Left forelimb (tissue), 1 donor: ENCODE results near the gene ATP6V1B1.

Experiments
- DNase-seq: peaks from one replicate; pipeline ENCODE4 v3.0.0-alpha.2; 2018; ENCODE audit warnings: low spot score

Gene ATP6V1B1

DNA sequence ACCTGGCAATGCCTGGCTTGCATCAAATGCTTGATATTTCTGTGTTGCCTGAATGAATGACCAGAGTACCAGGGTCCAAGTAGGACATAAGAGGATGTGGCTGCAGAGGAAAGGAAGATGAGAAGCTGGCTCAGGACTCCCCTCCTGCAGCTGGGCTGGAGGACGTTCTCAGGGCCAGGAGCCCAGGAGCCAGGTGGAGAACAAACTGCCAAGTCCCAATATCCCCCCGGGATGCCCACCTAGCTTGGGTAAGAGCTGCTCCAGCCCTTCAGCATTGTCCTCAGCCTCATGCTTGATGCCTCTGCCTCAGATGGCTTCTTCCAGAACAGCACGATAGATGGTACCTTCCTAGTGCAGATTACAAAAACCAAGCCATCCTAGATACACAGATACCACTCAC lies 8.6 kb upstream of the ATP6V1B1 start:
- DNase-seq, result peak; percentile 33

DNA sequence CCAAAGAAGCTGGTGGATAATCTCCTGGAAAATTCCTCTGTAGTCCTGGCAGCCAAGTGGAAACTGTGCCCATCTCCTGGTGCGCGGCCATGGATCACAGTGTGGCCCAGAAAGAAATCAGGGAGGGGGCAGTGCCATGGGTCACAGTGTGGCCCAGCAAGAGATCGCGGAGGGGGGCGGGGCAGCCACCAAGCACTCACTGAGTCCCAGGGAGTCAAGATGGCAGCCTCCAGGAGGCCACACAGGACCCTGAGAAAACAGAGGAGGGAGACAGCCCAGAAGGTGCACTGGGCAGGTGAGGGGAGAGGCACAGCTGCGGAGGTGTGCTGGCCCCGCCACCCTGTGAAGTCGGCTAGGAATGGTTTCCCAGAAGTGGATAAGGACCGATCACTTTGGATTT lies 8.1 kb upstream of the ATP6V1B1 start:
- DNase-seq, result no peak

GRCh38 chr2:70928366-70928765 lies 7.3 kb upstream of the ATP6V1B1 start:
- no peak for DNase-seq

- no peak for DNase-seq
Measured at GRCh38 chr2:70930371-70931329, 5.0 kb upstream of the ATP6V1B1 start.

GRCh38 chr2:70931376-70932000 lies 4.2 kb upstream of the ATP6V1B1 start:
- no peak for DNase-seq

DNA sequence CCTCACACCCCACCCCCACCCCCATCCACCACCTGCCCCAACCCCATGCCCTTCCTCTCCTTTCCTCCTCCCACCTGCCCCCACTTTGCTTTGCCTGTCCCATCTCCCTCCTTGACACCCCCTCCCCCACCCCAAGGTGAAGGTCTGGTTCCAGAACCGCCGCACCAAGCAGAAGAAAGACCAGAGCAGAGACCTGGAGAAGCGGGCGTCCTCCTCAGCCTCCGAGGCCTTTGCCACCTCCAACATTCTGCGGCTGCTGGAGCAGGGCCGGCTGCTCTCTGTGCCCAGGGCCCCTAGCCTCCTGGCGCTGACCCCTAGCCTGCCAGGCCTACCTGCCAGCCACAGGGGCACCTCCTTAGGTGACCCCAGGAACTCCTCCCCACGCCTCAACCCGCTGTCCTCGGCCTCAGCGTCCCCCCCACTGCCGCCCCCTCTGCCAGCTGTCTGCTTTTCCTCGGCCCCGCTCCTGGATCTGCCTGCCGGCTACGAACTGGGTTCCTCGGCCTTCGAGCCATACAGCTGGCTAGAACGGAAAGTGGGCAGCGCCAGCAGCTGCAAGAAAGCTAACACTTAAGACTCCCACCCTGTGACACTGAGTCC lies 3.0 kb upstream of the ATP6V1B1 start:
- DNase-seq, result no peak

DNA sequence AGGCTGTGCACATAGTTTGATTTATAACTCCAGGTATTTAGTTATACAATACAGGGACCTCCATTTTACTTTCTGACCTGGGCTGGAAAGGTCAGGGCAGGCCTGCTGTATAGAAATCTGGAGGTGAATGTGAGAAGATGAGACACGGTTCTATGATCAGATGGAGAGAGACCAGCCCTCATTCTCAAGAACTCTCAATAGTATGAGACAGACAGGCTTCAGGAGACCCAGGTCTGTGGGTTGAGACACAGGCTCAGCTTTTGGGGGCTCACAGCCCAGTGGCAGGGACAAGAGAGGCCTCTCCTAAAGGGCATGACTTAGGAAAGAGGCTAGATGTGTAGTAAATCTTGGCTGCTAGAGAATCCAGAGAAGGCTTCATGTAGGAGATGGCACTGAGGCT lies 719 bp upstream of the ATP6V1B1 start:
- no peak for DNase-seq

GRCh38 chr2:70936165-70936978 lies 672 bp downstream of the ATP6V1B1 start:
- peak; percentile 42 for DNase-seq

- peak; percentile 8 for DNase-seq
Measured at GRCh38 chr2:70936979-70937811, 1.5 kb downstream of the ATP6V1B1 start.

- peak; percentile 60 for DNase-seq
Measured at GRCh38 chr2:70937866-70938585, 2.3 kb downstream of the ATP6V1B1 start.

DNA sequence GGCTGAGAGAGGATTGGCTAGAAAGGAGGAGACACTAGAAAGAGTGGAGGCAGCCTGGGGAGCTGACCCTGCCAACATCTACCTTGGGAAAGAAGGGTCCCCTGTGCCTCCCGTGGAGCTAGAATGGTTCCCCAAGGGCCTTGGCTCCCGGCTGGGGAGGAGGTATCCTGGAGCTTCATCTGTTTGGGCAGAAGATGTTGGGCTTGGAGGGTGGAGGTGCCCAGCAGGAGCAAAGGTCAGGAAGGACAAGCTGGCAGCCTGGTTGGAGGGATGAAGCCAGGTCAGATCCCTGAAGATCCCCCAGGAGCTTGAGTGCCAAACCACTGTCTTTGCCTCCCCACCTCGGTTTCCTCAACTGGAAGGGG lies 2.9 kb downstream of the ATP6V1B1 start:
- peak; percentile 61 for DNase-seq

GRCh38 chr2:70939001-70939838 lies 3.5 kb downstream of the ATP6V1B1 start:
- peak; percentile 55 for DNase-seq

GRCh38 chr2:70939839-70940580 lies 4.3 kb downstream of the ATP6V1B1 start:
- peak; percentile 26 for DNase-seq

GRCh38 chr2:70941186-70941585 lies 5.5 kb downstream of the ATP6V1B1 start:
- DNase-seq, result peak; percentile 9

DNA sequence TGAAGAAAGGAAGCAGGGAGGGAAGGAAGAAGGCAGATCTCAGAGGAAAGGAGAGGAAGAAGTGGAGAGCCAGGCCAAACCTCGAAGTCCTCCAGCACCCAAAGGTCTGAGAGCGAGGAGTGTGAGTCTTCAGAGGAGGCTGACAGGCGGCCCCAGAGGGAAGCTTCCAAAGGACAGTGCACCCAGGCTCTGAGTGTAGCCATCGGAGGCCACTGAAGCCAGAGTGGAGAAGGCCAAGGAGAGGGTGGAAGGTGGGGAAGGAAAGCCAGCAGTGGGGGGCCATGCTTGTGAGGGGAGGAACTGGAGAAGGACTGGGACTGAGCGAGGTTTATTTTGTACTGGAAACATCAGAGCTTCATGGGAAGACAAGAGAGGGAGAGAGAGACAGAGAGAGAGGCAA lies 6.0 kb downstream of the ATP6V1B1 start:
- peak; percentile 44 for DNase-seq

- DNase-seq, result peak; percentile 62
Measured at GRCh38 chr2:70942396-70943204, 6.9 kb downstream of the ATP6V1B1 start.

DNA sequence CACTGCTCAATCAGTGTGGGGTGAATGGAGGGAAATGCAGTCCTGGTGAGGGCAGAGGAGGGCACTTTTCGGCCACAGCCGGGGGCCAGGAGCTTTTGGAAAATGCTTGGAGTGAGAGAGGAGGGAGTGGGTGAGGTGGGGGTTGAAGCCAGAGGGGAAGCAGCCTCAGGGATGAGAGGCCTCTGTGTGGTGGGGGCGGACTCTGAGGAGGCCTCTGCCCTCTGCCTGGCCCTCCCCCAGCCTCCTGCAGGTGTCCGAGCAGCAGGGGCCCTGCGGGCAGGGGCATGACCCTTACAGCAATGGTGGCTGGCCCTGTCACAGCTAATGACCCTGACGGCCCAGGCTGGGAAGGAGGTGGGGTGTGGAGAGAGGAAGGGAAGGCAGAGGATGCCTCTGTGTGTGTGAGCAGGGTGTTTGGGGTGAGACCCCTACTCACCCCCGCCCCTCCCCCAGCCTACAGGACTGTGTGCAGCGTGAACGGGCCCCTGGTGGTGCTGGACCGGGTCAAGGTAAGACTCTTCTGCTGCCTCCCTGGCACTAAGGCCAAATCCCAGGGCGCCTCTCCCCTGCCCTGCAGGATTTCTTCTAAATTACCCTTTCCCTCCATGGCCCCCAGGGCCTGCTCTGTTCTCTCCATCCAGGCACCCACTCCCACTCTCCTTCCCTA lies 7.6 kb downstream of the ATP6V1B1 start:
- peak; percentile 40 for DNase-seq
